ENCODE data around the gene PRR14.
"Not testable (repeated sequence)": the region's sequence is repeated elsewhere in the genome, so short reads cannot be mapped to it uniquely, and the experiment has no call there.

PRR14 gene

DNA sequence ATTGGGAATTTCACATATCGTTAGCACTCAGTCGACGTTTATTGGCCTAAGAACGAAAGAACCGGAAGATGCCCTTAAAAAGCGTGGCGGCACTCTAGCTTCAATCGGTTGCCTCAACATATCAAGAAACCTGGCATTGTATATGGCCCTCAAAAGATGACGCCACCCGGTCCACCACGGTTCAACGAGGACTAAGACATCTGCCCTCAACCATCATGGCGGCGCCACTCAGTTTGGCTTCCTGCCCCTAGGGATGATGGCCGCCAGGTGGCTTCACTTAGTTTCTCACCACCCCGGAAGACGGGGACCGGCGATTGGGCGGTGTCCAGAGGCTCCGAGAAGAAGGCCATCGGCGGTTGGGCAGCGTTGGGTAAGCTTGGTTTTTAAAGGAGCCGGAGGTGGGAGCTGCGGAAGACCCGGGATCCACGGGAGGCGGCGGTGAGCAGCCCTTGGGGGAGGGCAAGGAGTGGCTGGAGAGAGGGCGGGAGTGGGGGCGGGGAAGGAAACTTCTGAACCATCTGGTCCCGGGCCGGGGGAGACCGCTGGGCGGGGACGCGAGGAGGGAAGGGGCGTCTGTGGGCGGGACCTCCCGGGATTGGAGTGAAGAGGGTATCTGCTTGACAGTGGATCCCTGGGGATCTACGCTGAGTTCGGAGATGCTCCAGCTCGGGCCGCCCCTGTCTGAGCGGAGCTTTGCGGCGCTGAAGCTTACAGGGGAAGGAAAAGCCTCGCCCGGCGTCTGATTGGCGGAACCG is at the start of gene PRR14:
TSS of gene PRR14 (plus strand) at position 592 of the 755 bp plus-strand sequence. CDS start 686 bp downstream, outside the sequence.
- DNase-seq: peak; percentile 100

DNA sequence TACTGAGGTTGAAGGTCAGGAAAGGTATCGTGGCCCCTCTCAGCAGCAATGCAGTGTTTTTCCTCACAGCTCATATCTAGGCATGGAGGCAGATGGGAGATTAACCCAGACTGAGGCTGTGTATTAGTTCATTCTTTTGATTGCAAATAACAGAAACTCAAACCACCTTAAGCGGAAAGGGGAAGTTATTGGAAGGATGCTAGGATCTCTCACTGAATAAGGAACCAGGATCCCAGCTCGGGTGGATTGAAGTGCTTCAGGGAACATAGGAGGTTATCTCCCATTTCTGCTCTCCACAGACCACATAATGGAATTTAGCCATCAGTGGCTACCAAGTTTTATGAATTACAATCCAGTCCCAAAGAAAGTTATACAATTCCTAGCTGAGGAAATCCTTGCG is 48.8 kb upstream of the PRR14 start:
- no peak for DNase-seq

DNA sequence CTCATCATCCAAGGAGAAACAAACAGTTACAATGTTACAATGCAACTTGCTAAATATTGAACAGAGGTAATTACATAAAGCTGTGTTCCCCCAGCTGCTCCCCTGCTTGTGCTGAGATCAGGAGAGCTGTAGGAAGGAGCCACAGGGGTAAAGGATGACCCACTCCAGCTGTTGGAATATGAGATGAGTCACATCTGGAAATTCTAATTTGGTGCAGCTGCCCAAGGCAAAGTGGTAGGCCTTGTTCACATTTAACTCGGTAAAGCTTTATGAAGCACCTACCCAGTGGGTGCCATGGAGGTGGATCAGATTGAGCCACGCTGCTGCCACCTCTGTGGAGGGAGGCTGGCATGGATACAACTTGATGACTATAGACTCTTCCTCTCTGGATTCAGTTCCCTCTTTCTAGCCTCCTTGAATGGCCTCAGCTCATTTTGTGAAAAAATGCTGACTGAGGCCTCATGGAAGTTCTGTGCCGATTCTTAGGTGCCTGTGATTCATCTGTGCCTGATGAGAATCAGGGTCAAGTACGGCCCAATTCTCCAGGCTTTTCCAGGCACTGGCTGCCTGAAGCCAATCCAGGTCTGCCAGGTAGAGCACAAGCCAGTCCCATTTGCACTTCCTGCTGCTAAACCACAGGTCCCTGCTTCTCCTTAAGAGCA is 48.0 kb upstream of the PRR14 start:
- no peak for DNase-seq

DNA sequence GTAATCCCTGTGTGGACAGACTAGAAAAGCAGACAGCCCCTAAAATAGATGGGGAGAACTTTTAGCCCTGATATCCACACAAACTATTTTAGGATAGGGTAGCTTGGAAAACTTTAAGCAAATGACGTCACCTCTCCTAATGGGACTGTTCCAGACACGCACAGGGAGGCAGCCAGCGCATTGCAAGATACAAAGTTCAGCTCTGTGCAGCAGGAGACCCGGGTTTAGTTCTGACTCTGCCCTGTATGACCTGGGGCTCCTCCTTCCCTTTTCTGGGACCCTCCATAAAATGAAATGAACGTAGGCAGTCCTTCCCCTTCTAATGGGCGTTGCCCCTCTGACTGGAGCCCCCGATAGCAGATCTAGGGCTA is 46.8 kb upstream of the PRR14 start:
- DNase-seq: no peak

DNA sequence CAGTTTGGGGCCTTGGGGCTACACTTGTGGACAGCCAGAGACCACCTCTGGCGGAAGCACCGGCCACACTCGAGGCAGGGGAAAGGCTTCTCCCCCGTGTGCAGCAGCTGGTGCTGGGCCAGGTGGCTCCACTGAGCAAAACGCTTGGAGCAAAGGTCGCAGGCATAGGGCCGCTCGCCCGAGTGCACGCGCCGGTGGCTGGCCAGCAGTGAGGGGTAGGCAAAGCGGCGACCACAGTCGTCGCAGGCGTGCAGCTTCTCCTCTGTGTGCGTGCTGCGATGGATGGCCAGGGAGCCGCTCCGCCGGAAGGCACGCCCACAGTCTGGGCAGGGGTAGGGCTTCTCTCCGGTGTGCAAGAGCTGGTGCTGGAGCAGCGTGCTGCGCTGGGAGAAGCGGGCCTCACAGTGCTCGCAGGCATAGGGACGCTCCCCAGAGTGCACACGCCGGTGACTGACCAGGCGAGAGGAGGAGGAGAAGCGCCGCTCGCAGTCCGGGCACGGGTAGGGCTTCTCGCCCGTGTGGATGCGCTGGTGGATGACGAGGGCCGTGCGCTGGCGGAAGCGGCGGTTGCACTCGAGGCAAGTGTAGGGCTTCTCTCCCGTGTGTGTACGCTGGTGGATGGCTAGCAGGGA is 46.3 kb upstream of the PRR14 start:
- DNase-seq: no peak

DNA sequence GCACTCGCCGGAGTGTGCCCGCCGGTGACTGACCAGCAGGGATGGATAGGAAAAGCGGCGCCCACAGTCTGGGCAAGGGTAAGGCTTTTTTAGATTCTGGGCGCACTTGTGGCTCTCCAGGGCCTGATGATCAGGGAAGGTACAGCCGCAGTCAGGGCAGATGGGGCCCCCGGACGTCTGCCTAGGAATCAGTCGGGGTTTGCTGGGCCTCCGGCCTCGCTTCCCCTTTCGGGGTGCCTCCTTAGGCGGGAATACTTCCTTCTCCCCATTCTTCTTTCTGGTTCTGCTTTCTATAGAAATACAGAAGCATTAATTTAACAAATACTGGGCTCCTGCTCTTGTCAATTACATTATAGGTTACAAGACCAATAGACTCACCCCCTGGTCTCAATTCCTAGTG is 45.6 kb upstream of the PRR14 start:
- peak; percentile 33 for DNase-seq

DNA sequence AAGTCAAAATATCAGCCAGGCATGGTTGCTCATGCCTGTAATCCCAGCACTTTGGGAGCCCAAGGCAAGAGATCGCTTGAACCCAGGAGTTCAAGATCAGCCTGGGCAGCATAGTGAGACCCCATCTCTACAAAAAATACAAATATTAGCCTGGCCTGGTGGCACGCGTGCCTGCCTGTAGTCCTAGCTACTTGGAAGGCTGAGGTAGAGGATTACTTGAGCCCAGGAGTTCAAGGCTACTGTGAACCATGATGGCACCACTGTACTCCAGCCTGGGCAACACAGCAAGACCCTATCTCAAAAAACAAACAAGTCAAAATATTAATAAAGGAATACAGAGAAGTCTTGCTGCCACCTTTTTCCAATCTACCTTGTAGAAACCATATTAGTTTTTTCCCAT is 44.8 kb upstream of the PRR14 start:
- DNase-seq: no peak

DNA sequence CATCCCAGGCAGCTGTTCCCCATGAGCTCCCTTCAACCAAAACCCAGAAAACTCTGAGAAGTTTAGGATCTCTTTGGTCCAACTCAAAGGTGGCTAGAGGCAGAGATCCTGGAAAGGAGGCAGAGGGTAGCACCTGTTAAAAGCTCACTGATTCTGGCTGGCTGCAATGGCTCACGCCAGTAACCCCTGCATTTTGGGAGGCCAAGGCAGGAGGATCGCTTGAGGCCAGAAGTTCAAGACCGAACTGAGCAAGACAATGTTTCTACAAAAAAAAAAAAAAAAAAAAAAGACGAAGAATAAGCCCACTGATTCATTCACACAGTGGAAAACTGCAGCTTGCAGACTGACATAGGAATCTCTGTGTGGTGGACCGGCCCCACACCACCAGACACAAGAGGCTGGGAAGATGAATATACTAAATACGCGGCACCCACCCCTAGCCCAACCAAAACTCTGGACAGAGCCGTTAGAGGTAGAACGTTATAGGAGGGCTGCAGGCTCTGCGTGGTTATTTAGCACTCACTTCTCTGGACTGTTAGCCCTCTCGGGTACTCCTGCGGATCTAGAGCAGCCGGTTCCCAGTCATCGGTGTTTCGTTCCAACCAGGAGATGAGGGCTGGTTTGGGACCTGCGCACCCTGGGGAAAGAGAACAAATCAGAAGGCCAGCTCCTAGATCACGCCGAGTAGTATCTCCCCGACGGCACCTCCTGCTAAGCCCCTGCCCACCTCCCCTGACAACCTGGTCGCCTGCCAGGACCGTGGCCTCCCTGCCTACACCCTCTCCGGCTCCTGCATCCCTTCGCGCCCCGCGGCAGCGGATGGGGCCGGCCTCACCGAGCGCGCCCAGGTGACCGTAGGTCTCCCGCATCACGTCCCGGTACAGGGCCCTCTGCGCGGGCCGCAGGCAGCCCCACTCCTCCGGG is 41.5 kb upstream of the PRR14 start:
- peak; percentile 66 for DNase-seq

DNA sequence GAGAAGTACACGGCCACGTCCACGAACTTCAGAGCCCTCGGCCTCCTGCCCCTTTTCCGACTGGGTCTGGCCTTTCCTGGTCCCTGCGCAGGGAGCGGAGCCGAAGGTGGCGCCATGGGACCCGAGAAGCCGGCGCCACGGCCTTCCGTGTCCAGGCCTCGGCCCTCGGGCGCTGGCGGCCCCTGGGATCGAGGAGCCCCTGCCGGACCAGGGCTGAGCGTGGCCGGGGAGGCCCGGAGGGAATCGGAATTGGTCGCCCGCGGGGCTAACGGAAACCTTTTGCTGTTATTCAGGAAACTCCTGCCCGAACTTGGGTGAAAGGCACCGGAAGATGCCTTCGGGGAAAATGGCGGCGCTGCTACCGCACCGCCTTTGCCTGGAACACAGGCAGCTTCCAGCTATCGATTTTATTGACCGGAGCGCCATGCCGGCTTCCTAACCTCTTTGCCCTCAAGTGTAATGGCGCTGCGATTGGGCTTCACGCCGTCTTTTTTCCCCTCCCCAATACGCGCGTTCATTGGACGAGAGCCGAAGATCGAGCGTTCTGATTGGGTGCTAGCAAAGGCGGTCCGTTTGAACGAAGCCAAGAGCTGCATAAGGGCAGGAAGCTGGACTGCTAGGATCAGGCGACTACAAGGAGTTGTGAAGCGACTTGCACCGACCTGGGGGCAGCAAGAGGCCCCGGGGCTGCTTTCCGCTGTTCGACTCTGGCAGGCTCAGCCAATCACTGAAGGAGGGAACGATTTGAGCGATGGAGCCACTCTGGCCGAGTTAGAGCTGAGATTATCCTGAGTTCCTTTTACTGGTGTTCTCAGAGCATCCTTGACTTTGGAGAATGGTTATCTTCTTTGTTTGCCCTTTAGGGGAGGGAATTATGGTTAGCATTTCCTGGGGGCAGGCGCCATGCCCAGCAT is 40.6 kb upstream of the PRR14 start, which contains the start of gene ZNF689:
TSS of gene ZNF689 (minus strand) at position 464 of the 914 bp plus-strand sequence. CDS start at position 116, 348 bp downstream.
- peak; percentile 98 for DNase-seq

DNA sequence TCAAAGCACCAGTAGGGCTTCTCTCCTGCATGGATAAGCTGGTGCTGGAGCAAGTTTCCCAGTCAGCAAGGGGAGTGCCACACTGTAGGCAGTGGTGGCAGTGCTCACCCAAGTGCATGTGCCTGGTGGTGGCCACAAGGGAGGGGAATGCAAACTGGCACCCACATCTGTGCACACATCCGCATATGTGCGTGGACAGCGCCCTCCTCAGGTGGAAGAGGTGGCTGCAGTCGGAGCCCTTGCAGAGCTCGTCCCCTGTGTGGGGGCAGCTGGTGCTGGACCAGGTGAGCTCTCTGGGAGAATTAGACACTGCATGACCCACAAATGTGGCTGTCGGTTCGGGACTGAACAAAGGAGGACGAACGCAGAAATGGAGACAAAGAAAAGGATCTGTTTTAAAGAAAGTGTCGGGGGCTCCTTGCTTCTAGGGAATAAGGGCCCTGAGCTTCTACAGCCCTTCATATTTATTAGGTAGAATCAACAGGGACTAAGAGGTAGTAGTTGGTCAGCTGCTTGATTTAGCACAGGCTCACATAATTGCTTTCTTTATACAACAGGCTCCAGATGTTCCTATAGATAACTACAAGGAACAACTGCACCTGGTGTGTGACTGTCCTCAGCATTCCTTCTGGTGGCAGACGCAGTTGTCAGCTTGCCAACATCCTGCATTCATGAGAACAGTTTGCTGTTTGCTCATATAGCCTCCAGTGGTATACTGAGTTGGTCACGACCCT is 35.2 kb upstream of the PRR14 start:
- DNase-seq: peak; percentile 36

DNA sequence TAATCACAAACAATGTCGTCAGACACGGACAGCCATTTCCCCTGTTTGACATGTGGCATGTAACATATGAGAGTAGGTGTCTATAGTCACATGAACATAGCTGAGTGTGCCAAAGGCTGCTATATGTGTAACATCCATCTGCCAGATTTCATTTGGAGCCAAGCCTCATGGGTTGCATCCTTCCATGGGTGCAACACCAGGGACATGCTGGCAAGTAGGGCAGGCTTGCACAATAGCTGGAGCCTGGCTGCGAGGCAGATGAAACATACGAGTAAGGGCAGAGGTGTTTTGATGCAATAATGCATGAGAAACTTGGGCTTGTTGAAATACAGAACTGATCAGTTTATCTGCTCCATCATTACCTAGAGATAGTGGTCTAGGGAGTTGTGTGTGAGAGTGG is 31.6 kb upstream of the PRR14 start:
- no peak for DNase-seq

DNA sequence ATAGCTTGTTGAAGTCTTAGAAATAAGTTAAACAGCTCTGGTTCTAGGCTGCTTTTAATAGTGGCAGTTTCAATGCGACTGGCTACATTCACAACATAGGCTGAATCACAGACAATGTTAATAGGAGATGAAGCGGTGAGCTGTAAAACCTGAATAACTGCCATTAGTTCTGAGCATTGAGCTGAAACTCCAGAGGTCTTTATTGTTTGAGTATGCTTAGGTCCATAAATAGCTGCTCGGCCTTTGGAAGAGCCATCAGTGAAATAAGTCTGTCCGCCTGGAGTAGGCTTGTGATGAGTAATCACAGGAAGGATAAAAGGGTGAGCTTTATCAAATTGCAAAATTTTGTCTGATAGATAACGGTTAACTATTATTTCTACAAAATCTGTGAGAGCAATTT is 31.1 kb upstream of the PRR14 start:
- no peak for DNase-seq

DNA sequence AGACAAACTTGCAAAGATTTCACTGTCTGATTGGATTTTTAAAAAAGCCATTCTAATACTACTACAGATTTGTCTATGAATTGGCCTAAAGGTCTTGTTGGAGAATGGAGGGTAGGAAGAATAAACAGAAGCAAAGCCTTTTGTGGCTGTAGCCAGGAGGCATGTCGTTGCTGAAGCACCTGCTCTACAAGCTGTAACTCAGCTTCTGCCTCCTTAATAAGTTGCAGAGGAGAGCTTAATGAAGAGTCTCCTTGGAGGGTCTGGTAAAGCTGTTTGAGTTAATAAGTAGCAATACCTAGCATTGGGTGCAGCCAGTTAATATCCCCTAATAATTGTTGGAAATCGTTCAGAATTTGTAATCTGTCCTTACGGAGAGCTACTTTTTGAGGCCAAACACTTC is 30.6 kb upstream of the PRR14 start:
- no peak for DNase-seq

DNA sequence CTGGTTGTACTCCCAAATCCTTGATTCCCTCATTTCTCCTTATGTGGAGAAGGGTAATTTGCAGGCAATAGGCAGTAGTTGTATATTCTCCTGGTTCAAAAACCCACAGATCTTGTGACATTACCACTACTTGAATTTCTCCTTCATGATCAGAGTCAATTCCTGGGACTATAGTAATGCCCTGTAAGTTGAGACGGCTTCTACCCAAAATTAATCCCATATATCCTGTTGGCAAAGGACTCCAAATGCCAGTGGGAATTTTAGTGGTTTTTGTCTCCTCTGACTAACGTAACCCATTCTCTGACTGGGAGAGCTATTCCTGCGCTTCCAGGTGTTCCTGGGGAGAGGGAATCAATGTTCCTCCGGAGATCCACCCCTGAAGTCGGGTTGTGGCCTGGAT is 29.0 kb upstream of the PRR14 start:
- no peak for DNase-seq

DNA sequence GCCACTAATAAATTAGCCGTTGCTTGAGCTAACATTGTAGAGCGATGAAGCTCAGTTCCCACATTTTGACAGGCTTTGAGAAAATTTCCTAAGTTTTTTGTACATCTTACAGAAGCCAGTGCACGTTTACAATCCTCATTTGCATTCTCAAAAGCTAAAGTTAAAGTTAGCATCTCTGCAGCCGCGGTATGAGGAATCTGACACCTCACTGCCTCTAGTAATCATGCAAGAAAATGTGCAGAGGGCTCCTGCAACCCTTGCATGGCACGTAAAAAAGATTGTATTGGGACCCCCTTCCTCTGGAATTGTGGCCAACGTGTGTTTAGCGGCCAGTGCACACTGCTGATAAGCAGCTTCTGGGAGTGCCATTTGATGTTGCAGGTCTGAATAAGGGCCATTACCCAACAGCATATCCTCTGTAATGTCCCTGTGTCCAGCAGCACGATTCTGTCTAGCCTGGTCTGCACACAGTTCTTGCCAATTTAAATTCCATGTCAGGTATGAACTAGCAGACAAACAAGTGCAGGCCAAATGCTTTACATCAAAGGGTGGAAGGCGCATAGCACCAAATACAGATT is 28.2 kb upstream of the PRR14 start:
- DNase-seq: no peak

DNA sequence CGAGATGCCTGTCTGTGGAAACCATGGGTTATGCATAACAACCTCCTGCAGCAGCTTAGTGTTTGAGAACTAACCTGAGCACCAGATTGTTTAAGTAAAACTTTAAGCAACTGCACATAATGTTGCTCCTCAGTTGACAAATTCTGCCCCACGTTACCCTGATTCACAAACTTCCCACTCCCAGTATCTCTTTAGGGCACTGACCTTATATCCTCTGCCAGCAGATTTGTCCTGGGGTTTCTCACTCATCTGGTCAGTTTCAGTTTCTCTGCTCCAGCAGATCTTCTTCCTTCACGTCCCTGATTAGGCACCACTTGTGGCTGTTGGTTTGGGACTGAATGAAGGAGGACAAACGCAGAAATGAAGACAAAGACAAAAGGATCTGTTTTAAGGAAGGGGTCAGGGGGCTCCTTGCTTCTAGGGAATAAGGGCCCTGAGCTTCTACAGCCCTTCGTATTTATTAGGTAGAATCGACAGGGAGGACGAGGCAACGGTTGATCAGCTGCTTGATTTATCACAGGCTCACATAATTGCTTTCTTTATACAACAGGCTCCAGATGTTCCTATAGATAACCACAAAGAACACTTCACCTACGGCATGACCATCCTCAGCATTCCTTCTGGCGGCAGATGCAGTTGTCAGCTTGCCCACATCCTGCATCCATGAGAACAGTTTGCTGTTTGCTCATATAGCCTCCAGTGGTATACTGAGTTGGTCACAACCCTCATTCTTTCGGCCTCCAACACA is 27.1 kb upstream of the PRR14 start:
- no peak for DNase-seq

DNA sequence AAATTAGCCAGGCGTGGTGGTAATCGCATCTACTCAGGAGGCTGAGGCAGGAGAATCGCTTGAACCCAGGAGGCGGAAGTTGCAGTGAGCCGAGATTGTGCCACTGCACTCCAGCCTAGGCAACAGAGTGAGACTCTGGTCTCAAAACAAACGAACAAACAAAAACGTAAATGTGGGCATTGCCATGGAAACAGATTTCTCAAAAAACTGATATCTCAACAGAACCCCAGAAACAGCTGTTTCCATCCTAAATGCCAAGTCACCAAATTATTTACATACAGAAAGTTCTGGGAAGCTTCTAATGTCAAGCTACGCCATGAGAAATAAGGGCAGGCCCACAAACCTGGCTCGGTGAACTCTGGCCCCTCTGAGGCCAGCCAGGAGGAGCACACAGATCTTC is 24.5 kb upstream of the PRR14 start:
- DNase-seq: no peak

DNA sequence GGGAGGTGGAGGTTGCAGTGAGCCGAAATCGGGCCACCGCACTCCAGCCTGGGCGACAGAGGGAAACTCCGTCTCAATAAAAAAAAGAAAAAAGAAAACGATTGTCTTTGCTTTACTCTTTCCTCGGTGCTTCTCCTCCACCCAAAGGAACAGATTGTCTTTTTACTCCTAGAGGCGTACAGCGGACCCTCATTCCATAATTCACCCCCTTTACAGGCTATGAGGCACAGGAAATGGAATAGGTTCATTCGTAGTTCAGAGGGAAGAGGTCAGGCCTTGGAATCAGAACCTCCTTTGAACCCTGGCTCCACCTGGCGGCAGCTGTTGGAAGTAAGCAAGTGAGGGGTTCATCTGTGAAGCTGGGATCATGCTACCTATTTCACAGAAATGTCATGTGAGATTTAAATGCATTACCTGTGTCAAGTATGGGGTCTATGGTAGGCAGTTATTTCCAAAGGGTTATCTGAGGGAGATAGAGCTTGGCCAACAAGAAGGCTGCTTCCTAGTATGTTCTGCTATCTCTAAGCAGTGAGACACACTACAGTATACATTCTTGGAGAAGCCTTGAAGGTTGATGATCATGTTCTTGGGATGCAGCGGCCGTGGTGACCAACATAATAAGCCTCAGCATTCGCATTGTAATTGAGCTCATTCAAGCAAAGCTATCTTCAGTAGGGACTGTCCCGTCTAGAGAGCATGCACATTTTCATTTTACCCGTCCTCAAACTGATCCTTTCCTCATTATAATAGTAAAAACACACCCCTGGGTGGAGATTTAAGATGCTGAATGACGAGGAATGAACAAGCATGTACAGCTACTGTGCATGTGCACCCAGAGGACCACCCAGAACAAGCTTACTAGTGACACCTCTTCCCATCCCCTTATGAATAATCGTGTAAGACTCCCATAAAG is 21.9 kb upstream of the PRR14 start:
- DNase-seq: peak; percentile 86

DNA sequence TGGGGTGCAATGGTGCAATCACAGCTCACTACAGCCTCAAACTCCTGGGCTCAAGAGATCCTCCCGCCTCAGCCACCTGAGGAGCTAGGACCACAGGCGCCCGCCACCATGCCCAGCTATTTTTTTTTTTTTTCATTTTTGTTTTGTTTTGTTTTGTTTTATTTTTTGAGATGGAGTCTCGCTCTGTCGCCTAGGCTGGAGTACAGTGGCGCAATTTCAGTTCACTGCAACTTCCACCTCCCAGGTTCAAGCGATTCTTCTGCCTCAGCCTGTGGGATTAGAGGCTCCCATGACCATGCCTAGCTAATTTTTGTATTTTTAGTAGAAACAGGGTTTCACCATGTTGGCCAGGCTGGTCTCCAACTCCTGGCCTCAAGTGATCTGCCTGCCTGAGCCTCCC is 18.3 kb upstream of the PRR14 start:
- DNase-seq: not testable (repeated sequence)
